Lung (tissue), 12 donors: ENCODE data around the gene SNX27. TPM values are rescaled to one million over a fixed set of nuclear protein-coding genes. Genes with fewer than 3 reads are reported as not detected.

ENCODE experiments used
- ATAC-seq: fragments of 200-7000 bp; cut with Tn5 transposase; one replicate; pipeline ENCODE4 v1.9.1; 2020; ENCODE audit warnings: moderate number of reproducible peaks; ENCODE audit not compliant: insufficient read depth, low FRiP score
- DNase-seq, 3 donors: peaks; one replicate each; pipeline ENCODE4 v3.0.0-alpha.2; 2013 to 2017
- H3K27ac ChIP-seq, 2 donors: one replicate each; pipeline ENCODE4 v1.5.1; 2013; ENCODE audit warnings: mild to moderate bottlenecking in 2 of 2, moderate library complexity in 2 of 2, control low read depth in 1 of 2, inconsistent platforms in 1 of 2, low read depth in 1 of 2, low read length in 1 of 2
- H3K27me3 ChIP-seq, 3 donors: one replicate each; pipeline ENCODE4 v1.5.1; 2013; ENCODE audit warnings: low read length in 2 of 3; ENCODE audit not compliant: control insufficient read depth in 3 of 3, insufficient read depth in 3 of 3
- H3K36me3 ChIP-seq, 4 donors: one replicate each; pipeline ENCODE4 v1.5.1; 2013; ENCODE audit warnings: low read length in 4 of 4, mild to moderate bottlenecking in 1 of 4, moderate library complexity in 1 of 4; ENCODE audit not compliant: control insufficient read depth in 4 of 4, insufficient read depth in 4 of 4
- H3K4me1 ChIP-seq, 5 donors: one replicate each; pipeline ENCODE4 v1.5.1; 2013; ENCODE audit warnings: low read length in 5 of 5, mild to moderate bottlenecking in 2 of 5, moderate library complexity in 1 of 5; ENCODE audit not compliant: control insufficient read depth in 5 of 5, insufficient read depth in 5 of 5
- H3K4me3 ChIP-seq: one replicate; pipeline ENCODE4 v1.5.1; 2013; ENCODE audit warnings: mild to moderate bottlenecking, control low read depth, moderate library complexity
- H3K9ac ChIP-seq, 2 donors: one replicate each; pipeline ENCODE4 v1.5.1; 2013; ENCODE audit warnings: low read length in 2 of 2, control low read depth in 1 of 2; ENCODE audit not compliant: insufficient read depth in 1 of 2
- H3K9me3 ChIP-seq, 4 donors: one replicate each; pipeline ENCODE4 v1.5.1; 2013; ENCODE audit warnings: low read length in 3 of 4, mild to moderate bottlenecking in 1 of 4, moderate library complexity in 1 of 4; ENCODE audit not compliant: control insufficient read depth in 4 of 4, insufficient read depth in 3 of 4
- WGBS, 2 donors: extraction: QIAGEN DNeasy Blood & Tissue Kit; methylation state at CpG; one replicate each; pipeline ENCODE4 v1.1.7; 2013; 5-methylcytosine and 5-hydroxymethylcytosine counted together
- polyA plus RNA-seq, 2 donors: library from polyadenylated mRNA; stranded (reverse); fragments of 200-250 nt; gene quantifications; one replicate each; pipeline ENCODE4 v1.2.1, GENCODE V29; 2013
- total RNA-seq, 2 donors: library from RNA; depleted of rRNA in 1 of 2; stranded (reverse); fragments of >200 nt in 1 of 2; gene quantifications; one replicate each; pipeline ENCODE4 v1.2.1, GENCODE V29; 2014 to 2021
- TF ChIP-seq, protein P1 (sequence below): IDR thresholded peaks from 2 replicates; pipeline ENCODE4 v1.5.1; 2012; ENCODE audit warnings: mild to moderate bottlenecking; ENCODE audit errors: control extremely low read depth, extremely low read depth
- donor health status: control.
- donor health status: control.
- donor health status: Bipolar disorder and iron deficiency.
- donor health status: healthy.
- donor health status: DM: yes; HTN: yes; CAD: no.

The SNX27 gene
- total and polyA plus RNA-seq, 4 donors, result 12.1 to 63.7 (median 26.5) TPM

DNA sequence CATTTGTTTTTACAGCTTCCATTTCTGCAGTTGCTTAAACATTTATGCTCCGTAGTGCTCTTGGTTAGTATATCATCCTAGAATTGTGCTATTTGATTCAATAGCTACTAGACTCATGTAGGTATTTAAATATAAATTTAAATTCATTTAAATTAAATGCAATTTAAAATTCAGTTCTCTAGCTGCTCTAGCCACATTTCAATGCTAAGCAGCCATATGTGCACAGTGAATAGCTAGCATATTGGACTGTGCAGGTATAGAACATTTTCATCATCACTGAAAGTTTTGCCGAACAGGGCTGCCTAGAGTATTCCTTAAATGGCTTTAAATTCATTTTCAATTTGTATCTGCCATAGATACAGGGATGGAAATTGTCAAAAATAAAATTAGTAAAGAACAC, 72.3 kb downstream of the SNX27 start:
- WGBS, 2 donors, result 94 to 100% methylated on average over 2 of the region's 2 CpGs
- no peak overlapping the region for H3K9ac ChIP-seq
- ATAC-seq (no peak), DNase-seq (no peak)
- no peak overlapping the region for H3K4me3 ChIP-seq
- no peak overlapping the region for H3K27ac ChIP-seq
- TF ChIP-seq, protein P1, sequence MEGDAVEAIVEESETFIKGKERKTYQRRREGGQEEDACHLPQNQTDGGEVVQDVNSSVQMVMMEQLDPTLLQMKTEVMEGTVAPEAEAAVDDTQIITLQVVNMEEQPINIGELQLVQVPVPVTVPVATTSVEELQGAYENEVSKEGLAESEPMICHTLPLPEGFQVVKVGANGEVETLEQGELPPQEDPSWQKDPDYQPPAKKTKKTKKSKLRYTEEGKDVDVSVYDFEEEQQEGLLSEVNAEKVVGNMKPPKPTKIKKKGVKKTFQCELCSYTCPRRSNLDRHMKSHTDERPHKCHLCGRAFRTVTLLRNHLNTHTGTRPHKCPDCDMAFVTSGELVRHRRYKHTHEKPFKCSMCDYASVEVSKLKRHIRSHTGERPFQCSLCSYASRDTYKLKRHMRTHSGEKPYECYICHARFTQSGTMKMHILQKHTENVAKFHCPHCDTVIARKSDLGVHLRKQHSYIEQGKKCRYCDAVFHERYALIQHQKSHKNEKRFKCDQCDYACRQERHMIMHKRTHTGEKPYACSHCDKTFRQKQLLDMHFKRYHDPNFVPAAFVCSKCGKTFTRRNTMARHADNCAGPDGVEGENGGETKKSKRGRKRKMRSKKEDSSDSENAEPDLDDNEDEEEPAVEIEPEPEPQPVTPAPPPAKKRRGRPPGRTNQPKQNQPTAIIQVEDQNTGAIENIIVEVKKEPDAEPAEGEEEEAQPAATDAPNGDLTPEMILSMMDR, result no peak
- peaks cover 0 to 2% (median 0%) of the 10 kb centered on the region in 5 donors for H3K4me1 ChIP-seq
- H3K27me3 ChIP-seq, result no peaks in the 10 kb centered on the region
- no peaks in the 10 kb centered on the region for H3K9me3 ChIP-seq
- H3K36me3 ChIP-seq, result peaks cover 0 to 16% (median 1%) of the 10 kb centered on the region in 4 donors

DNA sequence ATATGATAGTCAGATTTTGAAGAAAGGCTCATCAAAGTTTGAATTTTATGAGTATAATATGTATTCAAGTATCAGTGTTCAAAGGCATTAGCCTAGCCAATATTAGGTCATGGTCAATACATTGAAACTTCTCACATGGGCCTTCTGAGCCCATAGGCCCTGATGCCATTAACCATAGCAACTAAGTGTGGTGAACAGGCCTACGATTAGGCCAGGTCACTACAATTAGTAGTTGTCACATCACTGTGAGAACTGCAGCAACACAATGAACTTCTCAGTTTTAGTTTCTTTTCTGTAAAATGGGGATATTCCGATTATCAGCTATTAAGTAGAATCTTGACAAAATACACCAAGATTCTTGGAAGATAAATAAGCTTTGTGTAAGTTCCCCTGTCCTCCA, 74.7 kb downstream of the SNX27 start:
- Histone ChIP-seq H3K36me3 (peaks cover 0 to 9% (median 2%) of the 10 kb centered on the region in 4 donors), H3K9ac (no peak overlapping the region), H3K4me1 (no peaks in the 10 kb centered on the region), H3K4me3 (no peak overlapping the region), H3K27me3 (no peaks in the 10 kb centered on the region), H3K9me3 (no peaks in the 10 kb centered on the region), H3K27ac (no peak overlapping the region)
- TF ChIP-seq, protein P1, result no peak
- DNase-seq, result no peak
- no peak for ATAC-seq
- 88% methylated on average over 2 of the region's 2 CpGs for WGBS, 2 donors

DNA sequence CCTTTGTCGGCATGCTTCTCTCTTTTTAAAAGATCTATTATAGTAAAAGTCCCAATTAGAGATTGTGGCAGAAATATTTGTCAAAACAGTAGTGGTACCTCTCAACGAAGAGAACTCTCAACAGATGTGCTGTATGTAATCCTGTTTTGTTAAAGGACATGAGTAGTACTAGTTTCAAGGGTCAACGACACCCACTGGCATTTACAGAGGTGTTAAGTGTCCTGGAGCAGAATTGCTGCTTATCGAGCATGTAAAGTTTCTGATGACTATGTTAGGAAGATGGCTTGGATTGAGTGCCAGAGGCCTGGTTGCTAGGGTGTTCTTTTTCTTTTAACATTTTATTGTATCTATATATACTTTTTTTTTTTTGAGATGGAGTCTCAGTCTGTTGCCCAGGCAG, 77.6 kb downstream of the SNX27 start:
- H3K27me3 ChIP-seq, result no peaks in the 10 kb centered on the region
- H3K9ac ChIP-seq, result no peak overlapping the region
- DNase-seq (no peak), ATAC-seq (no peak)
- 75 to 87% methylated on average over 4 of the region's 4 CpGs for WGBS, 2 donors
- no peak overlapping the region for H3K27ac ChIP-seq
- no peaks in the 10 kb centered on the region for H3K9me3 ChIP-seq
- TF ChIP-seq, protein P1, result no peak
- no peak overlapping the region for H3K4me3 ChIP-seq
- H3K4me1 ChIP-seq, result no peaks in the 10 kb centered on the region
- peaks cover 9 to 18% (median 15%) of the 10 kb centered on the region in 4 donors for H3K36me3 ChIP-seq

DNA sequence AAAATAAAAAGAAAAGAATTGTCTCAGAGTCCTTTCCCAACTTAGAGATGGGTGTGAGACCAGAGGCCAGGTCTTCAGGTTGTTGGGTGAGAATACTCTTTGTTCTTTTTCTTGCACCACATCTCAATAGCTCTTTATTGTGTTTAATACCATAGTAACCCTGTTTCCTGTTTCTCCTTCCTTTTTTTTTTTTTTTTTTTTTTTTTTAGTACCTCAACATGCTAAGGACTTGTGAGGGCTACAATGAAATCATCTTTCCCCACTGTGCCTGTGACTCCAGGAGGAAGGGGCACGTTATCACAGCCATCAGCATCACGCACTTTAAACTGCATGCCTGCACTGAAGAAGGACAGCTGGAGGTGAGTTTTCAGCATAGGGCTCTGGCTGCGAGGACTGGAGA, 80.4 kb downstream of the SNX27 start:
- peaks cover 7 to 22% (median 17%) of the 10 kb centered on the region in 4 donors for H3K36me3 ChIP-seq
- no peak overlapping the region for H3K4me3 ChIP-seq
- H3K9ac ChIP-seq, result no peak overlapping the region
- 70 to 83% methylated on average over 3 of the region's 3 CpGs for WGBS, 2 donors
- no peak overlapping the region for H3K27ac ChIP-seq
- TF ChIP-seq, protein P1, result no peak
- DNase-seq, result no peak
- H3K4me1 ChIP-seq, result no peaks in the 10 kb centered on the region
- H3K9me3 ChIP-seq, result no peaks in the 10 kb centered on the region
- H3K27me3 ChIP-seq, result no peaks in the 10 kb centered on the region
- no peak for ATAC-seq
